Thyroid gland (tissue), 4 donors: ENCODE measurements around the gene FHIT. TPM values are rescaled to one million over a fixed set of nuclear protein-coding genes. Genes with fewer than 3 reads are reported as not detected.

Experiments used
- DNase-seq, 2 donors: peaks; one replicate each; pipeline ENCODE4 v3.0.0-alpha.2; 2019
- H3K27ac ChIP-seq, 3 donors: fragments of 200-600 bp; sonication (generic); 1 replicate in 2 of 3; 2 replicates in 1 of 3; pipeline ENCODE4 v1.5.1; 2016 to 2019; ENCODE audit warnings: mild to moderate bottlenecking in 1 of 3, moderate library complexity in 1 of 3
- H3K27me3 ChIP-seq: fragments of 200-600 bp; sonication (generic); one replicate; pipeline ENCODE4 v1.5.1; 2019
- H3K36me3 ChIP-seq, 2 donors: fragments of 200-600 bp; sonication (generic); one replicate each; pipeline ENCODE4 v1.5.1; 2016 to 2019
- H3K4me1 ChIP-seq, 2 donors: fragments of 200-600 bp; sonication (generic); one replicate each; pipeline ENCODE4 v1.5.1; 2017 to 2019
- H3K4me3 ChIP-seq, 3 donors: fragments of 200-600 bp; sonication (generic); replicated peaks in 1 of 3; 1 replicate in 2 of 3; 2 replicates in 1 of 3; pipeline ENCODE4 v1.5.1; 2016; ENCODE audit warnings: mild to moderate bottlenecking in 1 of 3
- H3K9me3 ChIP-seq: fragments of 200-600 bp; sonication (generic); one replicate; pipeline ENCODE4 v1.5.1; 2017
- CTCF ChIP-seq, 6 experiments: fragments of 200-600 bp in 3 of 6; fragments of 450-650 bp in 3 of 6; sonication (generic) in 3 of 6; IDR thresholded peaks; one replicate each; pipeline ENCODE4 v1.5.1; 2016 to 2019; ENCODE audit warnings: antibody characterized with exemption in 6 of 6, mild to moderate bottlenecking in 2 of 6, inconsistent platforms in 1 of 6, moderate library complexity in 1 of 6
- POLR2A ChIP-seq, 2 donors: fragments of 450-650 bp; IDR thresholded peaks; one replicate each; pipeline ENCODE4 v1.6.1; 2017; ENCODE audit warnings: antibody characterized with exemption in 2 of 2, mild to moderate bottlenecking in 2 of 2, moderate library complexity in 1 of 2
- WGBS, 2 donors: methylation state at CpG; one replicate each; pipeline ENCODE4 v1.1.5; 2017; 5-methylcytosine and 5-hydroxymethylcytosine counted together
- intact Hi-C: fragments of 100-400 bp; cut with DNase I; formaldehyde crosslinking; loops from one replicate; pipeline ENCODE4 v1.15.1; 2023
- total RNA-seq, 4 donors: library from RNA; depleted of rRNA; stranded (reverse); fragments of >200 nt; gene quantifications; one replicate each; pipeline ENCODE4 v1.2.3, GENCODE V29; 2016

The FHIT gene
- total RNA-seq, 4 donors from 2014 or later = 12.2 to 18.9 (median 16.2) TPM

- H3K4me1 ChIP-seq = no peaks in the 10 kb centered on the region
- H3K27me3 ChIP-seq = no peaks in the 10 kb centered on the region
- H3K27ac ChIP-seq = no peak overlapping the region
- no peak overlapping the region for H3K4me3 ChIP-seq
- intact Hi-C loops = no loop called here
- TF ChIP-seq POLR2A (IDR thresholded peaks at IDR 0.05) = no peak
- TF ChIP-seq CTCF (IDR thresholded peaks at IDR 0.05) = no peak
- H3K36me3 ChIP-seq = no peaks in the 10 kb centered on the region
- DNase-seq = peak in 1 of 2 donors; percentile 6
- no peaks in the 10 kb centered on the region for H3K9me3 ChIP-seq
Measured at GRCh38 chr3:59978979-59979378, 1272.3 kb downstream of the FHIT start.

DNA sequence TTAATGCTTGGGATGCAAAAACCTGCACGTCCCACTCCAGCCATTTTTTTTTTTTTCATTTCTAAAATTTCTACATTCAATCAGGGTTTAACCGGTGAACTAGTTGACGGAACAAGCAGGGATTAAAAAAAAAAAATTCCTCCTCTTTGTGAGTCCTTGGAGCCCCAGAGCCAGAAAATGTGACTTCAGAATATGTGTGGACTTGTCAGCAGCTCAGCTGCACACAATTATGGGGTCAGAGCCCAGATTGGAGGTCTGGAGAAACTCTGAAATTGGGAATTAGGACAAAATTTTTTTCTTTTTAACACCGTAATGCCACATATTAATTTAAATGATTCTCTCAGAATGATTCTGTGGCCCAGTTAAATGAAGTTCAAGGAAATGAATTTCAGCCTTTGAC lies 1280.5 kb downstream of the FHIT start:
- Histone ChIP-seq H3K4me3 (no peak overlapping the region), H3K27me3 (no peaks in the 10 kb centered on the region), H3K4me1 (no peaks in the 10 kb centered on the region), H3K36me3 (no peaks in the 10 kb centered on the region), H3K27ac (no peak overlapping the region), H3K9me3 (no peaks in the 10 kb centered on the region)
- intact Hi-C loops = no loop called here
- TF ChIP-seq CTCF (IDR thresholded peaks at IDR 0.05) = no peak
- TF ChIP-seq POLR2A (IDR thresholded peaks at IDR 0.05) = no peak
- no peak for DNase-seq
- 84% methylated on average over 4 of the region's 4 CpGs for WGBS, 2 donors

- intact Hi-C loops = no loop called here
- H3K36me3 ChIP-seq = no peaks in the 10 kb centered on the region
- H3K9me3 ChIP-seq = no peaks in the 10 kb centered on the region
- H3K4me1 ChIP-seq = no peaks in the 10 kb centered on the region
- H3K4me3 ChIP-seq = no peak overlapping the region
- TF ChIP-seq CTCF (IDR thresholded peaks at IDR 0.05) (no peak), POLR2A (IDR thresholded peaks at IDR 0.05) (no peak)
- H3K27me3 ChIP-seq = no peaks in the 10 kb centered on the region
- WGBS, 2 donors = 78 to 79% methylated on average over 6 of the region's 6 CpGs
- H3K27ac ChIP-seq = no peak overlapping the region
- DNase-seq = no peak
Measured at GRCh38 chr3:59970376-59970775, 1280.9 kb downstream of the FHIT start.

- Histone ChIP-seq H3K4me1 (no peaks in the 10 kb centered on the region), H3K9me3 (no peaks in the 10 kb centered on the region), H3K27ac (no peak overlapping the region), H3K4me3 (no peak overlapping the region), H3K36me3 (no peaks in the 10 kb centered on the region), H3K27me3 (no peaks in the 10 kb centered on the region)
- intact Hi-C loops = no loop called here
- no peak for DNase-seq
- WGBS, 2 donors = 75 to 78% methylated on average over 5 of the region's 5 CpGs
- TF ChIP-seq POLR2A (IDR thresholded peaks at IDR 0.05) (no peak), CTCF (IDR thresholded peaks at IDR 0.05) (no peak)
Measured at GRCh38 chr3:59968513-59969045, 1282.7 kb downstream of the FHIT start.

- WGBS, 2 donors = 79 to 83% methylated on average over 4 of the region's 4 CpGs
- intact Hi-C loops = no loop called here
- DNase-seq = no peak
- no peak overlapping the region for H3K27ac ChIP-seq
- no peaks in the 10 kb centered on the region for H3K36me3 ChIP-seq
- TF ChIP-seq POLR2A (IDR thresholded peaks at IDR 0.05) (no peak), CTCF (IDR thresholded peaks at IDR 0.05) (no peak)
- H3K4me3 ChIP-seq = no peak overlapping the region
- H3K9me3 ChIP-seq = no peaks in the 10 kb centered on the region
- no peaks in the 10 kb centered on the region for H3K27me3 ChIP-seq
- no peaks in the 10 kb centered on the region for H3K4me1 ChIP-seq
Measured at GRCh38 chr3:59963676-59964075, 1287.6 kb downstream of the FHIT start.
